SK-N-SH (cell line): ENCODE results near the gene ZNF561. TPM values are rescaled to one million over a fixed set of nuclear protein-coding genes. Genes with fewer than 3 reads are reported as not detected.

Experiments used
- CTCF ChIA-PET: fragments of 300-600, 350-600 bp; formaldehyde crosslinking; extraction: SDS; loops from one replicate; lab custom pipeline; 2021; lab: Yijun Ruan, JAX
- POLR2A ChIA-PET: fragments of 350-600 bp; sonication (Branson Sonifier 250); formaldehyde crosslinking; extraction: SDS; loops from one replicate; lab custom pipeline; 2020; ENCODE audit warnings: antibody characterized with exemption, inconsistent platforms; lab: Yijun Ruan, JAX
- DNase-seq: peaks from one replicate; pipeline ENCODE4 v3.0.0; 2012
- H2AFZ ChIP-seq: fragments of 200-600 bp; sonication (generic); 2 replicates; pipeline ENCODE4 v1.8.1; 2016; ENCODE audit warnings: antibody characterized with exemption, mild to moderate bottlenecking, low read depth
- H3F3A ChIP-seq: fragments of 200-600 bp; sonication (generic); replicated peaks from 2 replicates; pipeline ENCODE3; 2016; ENCODE audit warnings: antibody characterized with exemption, mild to moderate bottlenecking; ENCODE audit not compliant: insufficient read depth
- H3K27ac ChIP-seq, 2 experiments: fragments of 200-500 bp in 1 of 2; fragments of 200-600 bp in 1 of 2; sonication (Bioruptor generic) in 1 of 2; sonication (generic), shearing (Covaris generic) in 1 of 2; 2 replicates each; pipeline versions ENCODE4 v1.5.1 to v1.6.1; 2014 to 2016; ENCODE audit warnings: low read depth in 2 of 2, inconsistent platforms in 1 of 2, low read length in 1 of 2, mild to moderate bottlenecking in 1 of 2, mixed read lengths in 1 of 2
- H3K27me3 ChIP-seq: fragments of 200-600 bp; sonication (generic), shearing (Covaris generic); 2 replicates; pipeline ENCODE4 v1.6.1; 2016; ENCODE audit warnings: mixed run types; ENCODE audit not compliant: insufficient read depth
- H3K36me3 ChIP-seq, 2 experiments: fragments of 200-500 bp in 1 of 2; fragments of 200-600 bp in 1 of 2; sonication (Bioruptor generic) in 1 of 2; sonication (generic) in 1 of 2; replicated peaks in 1 of 2; 2 replicates each; pipeline versions ENCODE3 to v1.5.1; 2014 to 2016; ENCODE audit warnings: low read length in 1 of 2, mild to moderate bottlenecking in 1 of 2; ENCODE audit not compliant: insufficient read depth in 2 of 2, control insufficient read depth in 1 of 2
- H3K4me1 ChIP-seq, 2 experiments: fragments of 200-500 bp in 1 of 2; fragments of 200-600 bp in 1 of 2; sonication (Bioruptor generic) in 1 of 2; sonication (generic), shearing (Covaris generic) in 1 of 2; 2 replicates each; pipeline versions ENCODE4 v1.5.1 to v1.6.1; 2014 to 2016; ENCODE audit warnings: low read depth in 1 of 2, low read length in 1 of 2, mixed run types in 1 of 2; ENCODE audit not compliant: insufficient read depth in 2 of 2, control insufficient read depth in 1 of 2
- H3K4me2 ChIP-seq: fragments of 200-600 bp; sonication (generic), shearing (Covaris generic); 2 replicates; pipeline ENCODE4 v1.6.1; 2017; ENCODE audit warnings: mixed run types
- H3K4me3 ChIP-seq, 2 experiments: fragments of 200-500 bp in 1 of 2; fragments of 200-600 bp in 1 of 2; sonication (Bioruptor generic) in 1 of 2; sonication (generic), shearing (Covaris generic) in 1 of 2; 2 replicates each; pipeline versions ENCODE4 v1.5.1 to v1.8.1; 2014 to 2016; ENCODE audit warnings: low read depth in 2 of 2, inconsistent platforms in 1 of 2, low read length in 1 of 2, mild to moderate bottlenecking in 1 of 2, mixed read lengths in 1 of 2, moderate library complexity in 1 of 2
- H3K79me2 ChIP-seq: fragments of 200-600 bp; sonication (generic); 2 replicates; pipeline ENCODE4 v1.8.1; 2017; ENCODE audit warnings: mild to moderate bottlenecking; ENCODE audit not compliant: insufficient read depth
- H3K9ac ChIP-seq: fragments of 200-600 bp; sonication (generic); 2 replicates; pipeline ENCODE4 v1.6.1; 2017; ENCODE audit warnings: mixed run types
- H3K9me2 ChIP-seq: fragments of 200-600 bp; sonication (generic); 2 replicates; pipeline ENCODE4 v1.6.1; 2017; ENCODE audit warnings: mixed run types
- H3K9me3 ChIP-seq: fragments of 200-600 bp; sonication (generic); 2 replicates; pipeline ENCODE4 v1.6.1; 2017; ENCODE audit warnings: mixed run types, mild to moderate bottlenecking, moderate library complexity
- H4K20me1 ChIP-seq: fragments of 200-600 bp; sonication (generic); 2 replicates; pipeline ENCODE4 v1.6.1; 2017; ENCODE audit warnings: mild to moderate bottlenecking, mixed run types; ENCODE audit not compliant: insufficient read depth
- ELF1 ChIP-seq: IDR thresholded peaks from 2 replicates; pipeline ENCODE4 v1.4.0; 2012
- FOSL2 ChIP-seq: IDR thresholded peaks from 2 replicates; pipeline ENCODE4 v1.4.0; 2012; ENCODE audit warnings: low read depth, mild to moderate bottlenecking, moderate library complexity, borderline replicate concordance
- FOXJ3 ChIP-seq: sonication (generic); formaldehyde crosslinking; IDR thresholded peaks from 2 replicates; pipeline ENCODE4 v1.5.1; 2020; ENCODE audit warnings: mild to moderate bottlenecking, missing genetic modification reagents
- FOXM1 ChIP-seq: IDR thresholded peaks from 2 replicates; pipeline ENCODE4 v1.4.0; 2012; ENCODE audit warnings: low read depth, mild to moderate bottlenecking
- GABPA ChIP-seq: IDR thresholded peaks from 2 replicates; pipeline ENCODE4 v1.4.0; 2012; ENCODE audit warnings: low read depth, mild to moderate bottlenecking
- JUND ChIP-seq: IDR thresholded peaks from 2 replicates; pipeline ENCODE4 v1.4.0; 2012
- RAD21 ChIP-seq: IDR thresholded peaks from 2 replicates; pipeline ENCODE4 v1.6.1; 2012; ENCODE audit warnings: mild to moderate bottlenecking, low read length
- RCOR1 ChIP-seq: fragments of 150-350 bp; IDR thresholded peaks from 2 replicates; pipeline ENCODE4 v1.6.1; 2017; ENCODE audit warnings: antibody characterized with exemption, low read length
- SIN3A ChIP-seq: IDR thresholded peaks from 2 replicates; pipeline ENCODE4 v1.6.1; 2012; ENCODE audit warnings: low read depth, mild to moderate bottlenecking, low read length, moderate library complexity, borderline replicate concordance
- SMC3 ChIP-seq: IDR thresholded peaks from 2 replicates; pipeline ENCODE4 v1.6.1; 2012; ENCODE audit warnings: low read depth, low read length, improper control_type of control experiment
- USF1 ChIP-seq: IDR thresholded peaks from 2 replicates; pipeline ENCODE4 v1.4.0; 2012; ENCODE audit warnings: low read depth, borderline replicate concordance
- YY1 ChIP-seq: IDR thresholded peaks from 2 replicates; pipeline ENCODE4 v1.4.0; 2012; ENCODE audit warnings: low read depth, mild to moderate bottlenecking
- ZBTB33 ChIP-seq: IDR thresholded peaks from 2 replicates; pipeline ENCODE4 v1.4.0; 2012; ENCODE audit warnings: low read depth, borderline replicate concordance
- WGBS: methylation state at CpG from one replicate; pipeline ENCODE4 v1.1.6; 2017; ENCODE audit warnings: low lambda C conversion rate; 5-methylcytosine and 5-hydroxymethylcytosine counted together
- polyA plus RNA-seq, 3 experiments: library from polyadenylated mRNA; depleted of rRNA; stranded (reverse); fragments of >200 nt; gene quantifications; 2 replicates each; pipeline ENCODE4 v1.2.3, GENCODE V29; 2012
- TF ChIP-seq, protein P1 (sequence below): IDR thresholded peaks from 2 replicates; pipeline ENCODE4 v1.6.1; 2012; ENCODE audit warnings: mild to moderate bottlenecking, low read depth, low read length, moderate library complexity

ZNF561 gene
- polyA plus RNA-seq, 1 of the 3 experiments (the other 2 are of a cell fraction) = 18.0 TPM

- Histone ChIP-seq H4K20me1 (no peaks in the 10 kb centered on the region), H3K79me2 (peaks cover 1% of the 10 kb centered on the region; the same call in 1 of the 2 replicates), H3K4me2 (no peak overlapping the region), H3K27me3 (no peaks in the 10 kb centered on the region), H3K9ac (no peak overlapping the region), H3K9me2 (no peaks in the 10 kb centered on the region), H3K36me3 (peaks cover 17 to 42% of the 10 kb centered on the region in 2 experiments), H2AFZ (no peak overlapping the region), H3F3A (peaks cover 5% of the 10 kb centered on the region), H3K9me3 (no peaks in the 10 kb centered on the region), H3K4me1 (no peaks in the 10 kb centered on the region), H3K4me3 (no peak overlapping the region), H3K27ac (no peak overlapping the region)
- TF ChIP-seq FOXJ3 = no peak
- TF ChIP-seq, protein P1, sequence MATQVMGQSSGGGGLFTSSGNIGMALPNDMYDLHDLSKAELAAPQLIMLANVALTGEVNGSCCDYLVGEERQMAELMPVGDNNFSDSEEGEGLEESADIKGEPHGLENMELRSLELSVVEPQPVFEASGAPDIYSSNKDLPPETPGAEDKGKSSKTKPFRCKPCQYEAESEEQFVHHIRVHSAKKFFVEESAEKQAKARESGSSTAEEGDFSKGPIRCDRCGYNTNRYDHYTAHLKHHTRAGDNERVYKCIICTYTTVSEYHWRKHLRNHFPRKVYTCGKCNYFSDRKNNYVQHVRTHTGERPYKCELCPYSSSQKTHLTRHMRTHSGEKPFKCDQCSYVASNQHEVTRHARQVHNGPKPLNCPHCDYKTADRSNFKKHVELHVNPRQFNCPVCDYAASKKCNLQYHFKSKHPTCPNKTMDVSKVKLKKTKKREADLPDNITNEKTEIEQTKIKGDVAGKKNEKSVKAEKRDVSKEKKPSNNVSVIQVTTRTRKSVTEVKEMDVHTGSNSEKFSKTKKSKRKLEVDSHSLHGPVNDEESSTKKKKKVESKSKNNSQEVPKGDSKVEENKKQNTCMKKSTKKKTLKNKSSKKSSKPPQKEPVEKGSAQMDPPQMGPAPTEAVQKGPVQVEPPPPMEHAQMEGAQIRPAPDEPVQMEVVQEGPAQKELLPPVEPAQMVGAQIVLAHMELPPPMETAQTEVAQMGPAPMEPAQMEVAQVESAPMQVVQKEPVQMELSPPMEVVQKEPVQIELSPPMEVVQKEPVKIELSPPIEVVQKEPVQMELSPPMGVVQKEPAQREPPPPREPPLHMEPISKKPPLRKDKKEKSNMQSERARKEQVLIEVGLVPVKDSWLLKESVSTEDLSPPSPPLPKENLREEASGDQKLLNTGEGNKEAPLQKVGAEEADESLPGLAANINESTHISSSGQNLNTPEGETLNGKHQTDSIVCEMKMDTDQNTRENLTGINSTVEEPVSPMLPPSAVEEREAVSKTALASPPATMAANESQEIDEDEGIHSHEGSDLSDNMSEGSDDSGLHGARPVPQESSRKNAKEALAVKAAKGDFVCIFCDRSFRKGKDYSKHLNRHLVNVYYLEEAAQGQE = no peak
- TF ChIP-seq SMC3 = no peak
- TF ChIP-seq ZBTB33 = no peak
- no peak for TF ChIP-seq RCOR1
- no peak for TF ChIP-seq RAD21
- TF ChIP-seq SIN3A = no peak
- TF ChIP-seq GABPA = no peak
- no peak for TF ChIP-seq ELF1
- TF ChIP-seq FOSL2 = no peak
- TF ChIP-seq USF1 = no peak
- TF ChIP-seq YY1 = no peak
- TF ChIP-seq FOXM1 = no peak
- TF ChIP-seq JUND = no peak
- ChIA-PET POLR2A (no interaction called here), CTCF (interaction anchor here (1.9 to 4.4 kb wide), 2 partner anchors 12 to 20 kb away, joined by 6 to 18 read pairs; no protein-coding TSS in a partner anchor)
- WGBS = 98% methylated on average over 1 of the region's 1 CpG
- no peak for DNase-seq
Measured at GRCh38 chr19:9645472-9645871, 24.4 kb upstream of the ZNF561 start.
